ENCODE measurements around the gene HAAO. TPM values are rescaled to one million over a fixed set of nuclear protein-coding genes. Genes with fewer than 3 reads are reported as not detected.

The HAAO gene
- polyA plus RNA-seq, 1 experiment, result 3.1 TPM

DNA sequence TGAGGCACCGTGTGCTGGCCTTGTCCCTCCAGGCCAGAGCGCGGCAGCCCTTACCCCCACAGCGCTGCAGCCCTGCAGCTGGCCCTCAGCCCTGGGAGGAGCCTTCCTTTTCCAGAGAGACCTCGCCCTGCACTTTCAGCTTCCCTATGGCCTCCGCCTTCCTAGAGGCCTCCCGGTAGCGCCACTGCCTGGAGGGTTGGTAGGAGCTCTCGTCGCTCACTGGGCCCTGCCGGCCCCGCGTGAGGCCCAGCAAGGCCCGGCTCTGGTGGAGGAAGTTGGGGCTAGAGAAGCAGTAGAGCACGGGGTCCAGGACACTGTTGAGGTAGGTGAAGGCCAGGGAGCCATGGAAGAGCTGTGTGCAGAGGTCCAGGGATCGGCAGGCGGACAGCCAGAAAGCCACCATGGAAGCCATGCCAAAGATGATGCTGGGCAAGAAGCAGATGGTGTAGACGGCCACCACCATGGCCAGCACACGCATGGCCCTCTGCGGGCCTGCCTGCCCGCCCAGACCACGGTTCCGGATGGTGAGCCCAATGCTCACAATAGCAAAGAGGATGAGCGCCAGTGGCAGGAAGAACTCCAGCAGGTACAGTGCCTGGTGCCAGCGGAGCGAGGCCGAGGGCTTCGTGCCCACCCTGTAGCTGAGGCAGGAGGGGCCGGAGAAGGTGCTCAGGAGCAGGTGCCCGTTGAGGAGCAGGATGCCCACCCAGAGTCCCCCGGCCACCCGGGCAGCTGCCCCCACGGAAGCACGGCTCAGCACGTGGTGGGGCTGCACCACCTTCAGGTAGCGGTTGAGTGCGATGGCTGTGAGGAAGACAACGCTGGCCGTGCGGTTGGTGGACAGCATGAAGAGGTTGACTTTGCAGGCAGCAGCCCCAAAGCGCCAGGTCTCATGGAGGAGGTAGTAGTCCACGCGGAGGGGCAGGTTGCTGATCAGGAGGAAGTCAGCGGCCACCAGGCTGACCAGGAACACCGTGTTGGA is 29.3 kb downstream of the HAAO start:
- ChIA-PET POLR2A (no interaction called here), CTCF (no interaction called here)
- Histone ChIP-seq H3K27me3 (ENCODE audit: control insufficient read depth, insufficient read depth, low read length) (no peaks in the 10 kb centered on the region), H3K4me3 (ENCODE audit: low read depth, low read length) (no peak overlapping the region), H3K27ac (ENCODE audit: low read depth, low read length) (no peak overlapping the region), H3K9me3 (ENCODE audit: control insufficient read depth, insufficient read depth, low read length) (no peaks in the 10 kb centered on the region; the same call in 1 of the 2 replicates)
- no peak for TF ChIP-seq CTCF (IDR thresholded peaks at IDR 0.05; ENCODE audit: low read depth, low read length)
- DNase-seq (ENCODE audit: low read depth, low spot score), result no peak

GRCh38 chr2:42762155-42762554 is 30.2 kb downstream of the HAAO start:
- H3K4me3 ChIP-seq (ENCODE audit: low read depth, low read length), result no peak overlapping the region
- no peak overlapping the region for H3K27ac ChIP-seq (ENCODE audit: low read depth, low read length)
- CTCF ChIA-PET, result no interaction called here
- H3K27me3 ChIP-seq (ENCODE audit: control insufficient read depth, insufficient read depth, low read length), result no peaks in the 10 kb centered on the region
- no peak for DNase-seq (ENCODE audit: low read depth, low spot score)
- TF ChIP-seq CTCF (IDR thresholded peaks at IDR 0.05; ENCODE audit: low read depth, low read length), result no peak
- H3K9me3 ChIP-seq (ENCODE audit: control insufficient read depth, insufficient read depth, low read length), result no peaks in the 10 kb centered on the region; the same call in 1 of the 2 replicates
- POLR2A ChIA-PET, result no interaction called here

- POLR2A ChIA-PET, result no interaction called here
- Histone ChIP-seq H3K9me3 (ENCODE audit: control insufficient read depth, insufficient read depth, low read length) (no peaks in the 10 kb centered on the region; the same call in 1 of the 2 replicates), H3K27me3 (ENCODE audit: control insufficient read depth, insufficient read depth, low read length) (no peaks in the 10 kb centered on the region), H3K27ac (ENCODE audit: low read depth, low read length) (no peak overlapping the region), H3K4me3 (ENCODE audit: low read depth, low read length) (no peak overlapping the region)
- DNase-seq (ENCODE audit: low read depth, low spot score), result no peak
- CTCF ChIA-PET, result no interaction called here
- TF ChIP-seq CTCF (IDR thresholded peaks at IDR 0.05; ENCODE audit: low read depth, low read length), result no peak
Measured at GRCh38 chr2:42761554-42761953, 30.8 kb downstream of the HAAO start.

DNA sequence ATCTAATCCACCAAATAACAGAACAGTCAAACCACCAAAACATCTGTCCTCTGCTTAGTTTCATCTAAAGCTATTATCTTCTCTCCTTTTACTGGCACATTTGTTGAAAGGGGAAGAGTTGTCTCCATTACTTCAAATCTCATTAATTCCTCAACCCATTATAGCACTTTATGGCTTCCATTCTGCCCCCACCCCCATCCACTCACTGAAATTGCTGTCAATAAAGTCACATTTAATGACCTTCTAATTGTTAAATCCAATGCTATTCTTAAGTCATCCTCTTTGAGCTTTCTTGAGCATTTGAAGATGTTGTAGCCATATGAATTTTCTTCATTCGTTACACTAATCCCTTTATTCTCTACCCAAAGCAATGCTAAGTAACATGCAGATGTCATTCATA is 33.6 kb downstream of the HAAO start:
- no peak overlapping the region for H3K4me3 ChIP-seq (ENCODE audit: low read depth, low read length)
- H3K9me3 ChIP-seq (ENCODE audit: control insufficient read depth, insufficient read depth, low read length), result no peaks in the 10 kb centered on the region; the same call in 1 of the 2 replicates
- no peak overlapping the region for H3K27ac ChIP-seq (ENCODE audit: low read depth, low read length)
- DNase-seq (ENCODE audit: low read depth, low spot score), result no peak
- no peak for TF ChIP-seq CTCF (IDR thresholded peaks at IDR 0.05; ENCODE audit: low read depth, low read length)
- CTCF ChIA-PET, result no interaction called here
- POLR2A ChIA-PET, result no interaction called here
- no peaks in the 10 kb centered on the region for H3K27me3 ChIP-seq (ENCODE audit: control insufficient read depth, insufficient read depth, low read length)

DNA sequence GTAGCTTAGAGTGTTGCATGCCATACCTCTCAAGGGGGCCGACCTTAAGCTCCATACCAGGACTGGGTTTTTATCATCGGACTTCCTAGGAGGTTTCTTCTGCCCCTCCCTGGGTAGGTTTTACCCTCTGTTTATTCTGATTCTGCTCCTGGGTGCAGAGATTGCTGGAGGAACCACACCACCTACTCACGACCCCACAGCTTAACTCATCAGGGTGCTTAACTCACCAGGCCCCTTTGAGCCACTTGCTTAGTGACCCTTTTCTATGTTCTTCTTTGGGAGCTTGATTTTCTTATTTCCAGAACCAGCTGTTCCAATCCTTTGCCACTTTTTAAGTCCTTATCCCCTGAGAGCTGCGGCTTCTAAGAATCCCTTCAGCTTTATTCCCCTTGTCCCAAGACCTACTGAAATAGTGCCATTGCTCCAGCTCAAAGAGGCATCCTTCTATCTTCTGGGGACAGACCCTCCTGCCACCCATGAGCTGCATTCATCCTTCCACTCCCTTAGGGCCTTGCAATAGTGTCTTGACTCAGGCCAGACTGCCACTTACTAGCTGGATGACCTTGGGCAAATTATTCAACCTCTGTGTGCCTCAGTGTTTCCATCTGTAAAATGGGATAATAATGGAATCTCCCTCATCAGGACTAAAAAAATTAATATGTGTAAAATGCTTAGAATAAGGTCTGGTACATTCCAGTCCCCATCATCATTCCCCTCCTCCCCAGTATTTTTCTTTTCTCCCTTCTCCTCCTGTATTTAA is 34.2 kb downstream of the HAAO start:
- DNase-seq (ENCODE audit: low read depth, low spot score), result no peak
- H3K4me3 ChIP-seq (ENCODE audit: low read depth, low read length), result no peak overlapping the region
- CTCF ChIA-PET, result no interaction called here
- TF ChIP-seq CTCF (IDR thresholded peaks at IDR 0.05; ENCODE audit: low read depth, low read length), result no peak
- POLR2A ChIA-PET, result no interaction called here
- H3K27ac ChIP-seq (ENCODE audit: low read depth, low read length), result no peak overlapping the region
- H3K9me3 ChIP-seq (ENCODE audit: control insufficient read depth, insufficient read depth, low read length), result no peaks in the 10 kb centered on the region; the same call in 1 of the 2 replicates
- H3K27me3 ChIP-seq (ENCODE audit: control insufficient read depth, insufficient read depth, low read length), result no peaks in the 10 kb centered on the region

All from AG04450 (cell line).